22Rv1 (cell line): Measurements from ENCODE around the gene SYNM.

Experiments used
- ZFX ChIP-seq: fragments of 450-650 bp; IDR thresholded peaks from 2 replicates; pipeline ENCODE4 v1.6.1; 2017; ENCODE audit warnings: antibody characterized with exemption, borderline replicate concordance
- TF ChIP-seq, protein P1 (sequence below): fragments of 450-650 bp; IDR thresholded peaks from 2 replicates; pipeline ENCODE4 v1.5.1; 2017; ENCODE audit warnings: mild to moderate bottlenecking

DNA sequence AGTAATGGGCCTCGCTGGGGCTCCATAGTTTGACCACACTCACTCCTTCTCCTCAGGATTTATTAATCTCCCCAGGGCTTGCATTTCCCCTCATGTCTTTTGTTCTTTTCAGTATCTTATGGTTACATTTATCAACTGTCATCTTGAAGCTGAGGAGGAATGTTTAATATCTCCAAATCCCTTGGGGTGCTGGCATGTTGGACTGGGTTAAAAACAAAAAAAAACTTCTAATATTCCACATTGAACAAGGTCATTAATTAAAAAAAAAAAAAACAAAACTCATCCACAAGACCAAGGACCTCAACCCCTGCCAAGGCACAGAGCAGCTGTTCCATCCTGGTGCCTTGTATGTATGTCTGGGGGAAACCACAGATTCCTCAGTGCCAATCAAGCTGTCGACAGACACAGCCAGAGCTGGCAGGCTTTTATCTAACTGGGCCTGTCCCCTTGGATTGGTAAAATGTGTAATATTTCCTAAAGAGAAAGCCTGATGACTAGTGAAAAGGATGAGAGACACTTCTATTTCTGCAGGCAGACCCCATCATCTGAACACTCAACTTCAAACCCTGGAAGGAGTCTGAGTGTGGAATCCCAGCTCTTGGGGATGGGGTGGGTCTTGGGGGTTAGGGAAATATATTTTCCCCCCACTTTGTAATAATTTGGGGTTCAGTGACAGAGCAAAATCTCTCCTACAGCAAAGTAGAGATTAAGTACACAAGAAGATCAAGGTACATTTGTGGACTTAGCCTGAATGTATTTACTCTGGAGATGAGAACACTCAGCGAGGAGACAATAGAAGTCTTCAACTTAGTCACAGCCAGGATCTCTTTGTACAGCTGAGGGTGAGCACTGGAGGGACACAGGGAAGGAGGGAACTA lies 75.4 kb downstream of the SYNM start:
- TF ChIP-seq, protein P1, sequence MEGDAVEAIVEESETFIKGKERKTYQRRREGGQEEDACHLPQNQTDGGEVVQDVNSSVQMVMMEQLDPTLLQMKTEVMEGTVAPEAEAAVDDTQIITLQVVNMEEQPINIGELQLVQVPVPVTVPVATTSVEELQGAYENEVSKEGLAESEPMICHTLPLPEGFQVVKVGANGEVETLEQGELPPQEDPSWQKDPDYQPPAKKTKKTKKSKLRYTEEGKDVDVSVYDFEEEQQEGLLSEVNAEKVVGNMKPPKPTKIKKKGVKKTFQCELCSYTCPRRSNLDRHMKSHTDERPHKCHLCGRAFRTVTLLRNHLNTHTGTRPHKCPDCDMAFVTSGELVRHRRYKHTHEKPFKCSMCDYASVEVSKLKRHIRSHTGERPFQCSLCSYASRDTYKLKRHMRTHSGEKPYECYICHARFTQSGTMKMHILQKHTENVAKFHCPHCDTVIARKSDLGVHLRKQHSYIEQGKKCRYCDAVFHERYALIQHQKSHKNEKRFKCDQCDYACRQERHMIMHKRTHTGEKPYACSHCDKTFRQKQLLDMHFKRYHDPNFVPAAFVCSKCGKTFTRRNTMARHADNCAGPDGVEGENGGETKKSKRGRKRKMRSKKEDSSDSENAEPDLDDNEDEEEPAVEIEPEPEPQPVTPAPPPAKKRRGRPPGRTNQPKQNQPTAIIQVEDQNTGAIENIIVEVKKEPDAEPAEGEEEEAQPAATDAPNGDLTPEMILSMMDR = no peak
- no peak for TF ChIP-seq ZFX
